RWPE2 (cell line): ENCODE measurements around the gene TSPAN10.

ENCODE experiments used
- ATAC-seq: fragments of 200-7000 bp; cut with Tn5 transposase; 3 replicates; pipeline ENCODE4 v1.9.1; 2021; ENCODE audit warnings: low read depth
- DNase-seq: peaks from one replicate; pipeline ENCODE4 v3.0.0-alpha.2; 2020; ENCODE audit warnings: low spot score
- H3K27ac ChIP-seq: fragments of 450-650 bp; 2 replicates; pipeline ENCODE4 v1.5.1; 2017; ENCODE audit warnings: mild to moderate bottlenecking; ENCODE audit not compliant: poor library complexity, severe bottlenecking
- H3K27me3 ChIP-seq: fragments of 250-450 bp; sonication (Bioruptor Pico); 2 replicates; pipeline ENCODE4 v1.5.1; 2021; ENCODE audit warnings: mild to moderate bottlenecking, moderate library complexity; ENCODE audit not compliant: insufficient read depth, poor library complexity, severe bottlenecking
- H3K36me3 ChIP-seq: fragments of 250-450 bp; sonication (Bioruptor Pico); 2 replicates; pipeline ENCODE4 v1.5.1; 2020; ENCODE audit warnings: low read depth, mild to moderate bottlenecking, moderate library complexity
- H3K4me1 ChIP-seq: fragments of 250-450 bp; sonication (Bioruptor Pico); 2 replicates; pipeline ENCODE4 v1.5.1; 2021; ENCODE audit warnings: mild to moderate bottlenecking, moderate library complexity; ENCODE audit not compliant: insufficient read depth, poor library complexity, severe bottlenecking
- H3K4me3 ChIP-seq: fragments of 250-450 bp; sonication (Bioruptor Pico); 2 replicates; pipeline ENCODE4 v1.5.1; 2021; ENCODE audit warnings: mild to moderate bottlenecking, moderate library complexity; ENCODE audit not compliant: severe bottlenecking
- H3K9me3 ChIP-seq: fragments of 250-450 bp; sonication (Bioruptor Pico); 2 replicates; pipeline ENCODE4 v1.5.1; 2021; ENCODE audit warnings: mild to moderate bottlenecking, moderate library complexity; ENCODE audit not compliant: severe bottlenecking
- TF ChIP-seq, protein P1 (sequence below): fragments of 450-650 bp; IDR thresholded peaks from one replicate; pipeline ENCODE4 v1.5.1; 2017; ENCODE audit warnings: mild to moderate bottlenecking, moderate library complexity; ENCODE audit not compliant: poor library complexity, severe bottlenecking

TSPAN10 gene

DNA sequence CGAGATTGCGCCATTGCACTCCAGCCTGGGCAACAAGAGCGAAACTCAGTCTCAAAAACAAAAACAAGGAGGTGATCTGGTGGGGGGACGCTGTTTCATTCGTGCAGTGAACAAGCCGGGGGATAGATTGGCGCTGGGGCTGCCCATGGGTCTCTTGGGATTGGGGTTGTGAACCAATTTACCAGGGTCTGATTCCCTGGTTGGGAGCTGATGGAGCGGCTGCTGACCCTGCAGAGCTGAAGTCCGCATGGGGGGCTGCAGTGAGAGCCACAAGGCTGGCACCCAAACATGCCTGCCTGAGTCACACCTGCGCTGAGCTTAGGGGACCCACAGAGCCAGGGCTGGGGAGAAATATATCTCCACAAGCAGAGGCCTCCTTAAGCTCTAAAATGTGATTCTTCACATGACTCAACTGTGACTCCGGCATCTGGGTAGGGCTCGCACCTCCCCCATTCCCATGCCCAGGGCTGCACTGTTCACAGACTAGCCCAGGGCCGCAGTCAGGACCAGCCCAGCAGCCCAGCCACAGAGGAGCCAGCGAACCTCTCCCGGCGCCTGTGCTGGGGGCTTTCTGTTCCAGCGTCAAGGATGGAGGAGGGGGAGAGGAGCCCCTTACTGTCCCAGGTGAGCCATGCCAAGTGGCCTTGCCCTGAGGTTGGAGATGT, 5.0 kb downstream of the TSPAN10 start:
- Histone ChIP-seq H3K27ac (peak overlapping the region; percentile 49), H3K36me3 (no peaks in the 10 kb centered on the region), H3K9me3 (no peaks in the 10 kb centered on the region), H3K4me3 (no peak overlapping the region), H3K4me1 (peaks cover 10% of the 10 kb centered on the region), H3K27me3 (peaks cover under 1% of the 10 kb centered on the region)
- TF ChIP-seq, protein P1, sequence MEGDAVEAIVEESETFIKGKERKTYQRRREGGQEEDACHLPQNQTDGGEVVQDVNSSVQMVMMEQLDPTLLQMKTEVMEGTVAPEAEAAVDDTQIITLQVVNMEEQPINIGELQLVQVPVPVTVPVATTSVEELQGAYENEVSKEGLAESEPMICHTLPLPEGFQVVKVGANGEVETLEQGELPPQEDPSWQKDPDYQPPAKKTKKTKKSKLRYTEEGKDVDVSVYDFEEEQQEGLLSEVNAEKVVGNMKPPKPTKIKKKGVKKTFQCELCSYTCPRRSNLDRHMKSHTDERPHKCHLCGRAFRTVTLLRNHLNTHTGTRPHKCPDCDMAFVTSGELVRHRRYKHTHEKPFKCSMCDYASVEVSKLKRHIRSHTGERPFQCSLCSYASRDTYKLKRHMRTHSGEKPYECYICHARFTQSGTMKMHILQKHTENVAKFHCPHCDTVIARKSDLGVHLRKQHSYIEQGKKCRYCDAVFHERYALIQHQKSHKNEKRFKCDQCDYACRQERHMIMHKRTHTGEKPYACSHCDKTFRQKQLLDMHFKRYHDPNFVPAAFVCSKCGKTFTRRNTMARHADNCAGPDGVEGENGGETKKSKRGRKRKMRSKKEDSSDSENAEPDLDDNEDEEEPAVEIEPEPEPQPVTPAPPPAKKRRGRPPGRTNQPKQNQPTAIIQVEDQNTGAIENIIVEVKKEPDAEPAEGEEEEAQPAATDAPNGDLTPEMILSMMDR = no peak
- ATAC-seq = peak; percentile 98
- peak; percentile 80 for DNase-seq

DNA sequence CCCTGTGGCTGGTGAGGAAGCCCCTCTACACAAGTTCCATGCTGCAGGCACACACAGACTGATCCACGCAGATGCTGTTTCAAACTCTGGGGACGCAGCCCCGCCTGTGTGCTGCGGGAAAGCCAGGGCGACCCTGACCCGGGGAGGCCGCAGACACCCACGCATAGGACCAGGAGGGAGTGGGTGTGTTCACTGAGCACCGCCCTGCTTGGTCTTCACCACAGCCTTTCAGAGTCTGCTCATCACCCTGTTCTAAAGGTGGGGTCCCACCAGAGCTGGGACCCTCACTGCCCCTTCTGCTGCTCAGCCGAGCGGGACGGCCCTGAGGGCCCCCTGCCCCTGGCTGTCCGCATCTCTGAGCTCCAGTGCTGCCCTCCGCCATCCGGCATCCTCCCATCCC, 7.5 kb downstream of the TSPAN10 start:
- no peak for ATAC-seq
- H3K4me1 ChIP-seq = peaks cover 10% of the 10 kb centered on the region
- no peak overlapping the region for H3K27ac ChIP-seq
- no peak for DNase-seq
- peaks cover 6% of the 10 kb centered on the region for H3K9me3 ChIP-seq
- peaks cover 24% of the 10 kb centered on the region for H3K27me3 ChIP-seq
- no peaks in the 10 kb centered on the region for H3K36me3 ChIP-seq
- H3K4me3 ChIP-seq = no peak overlapping the region
- TF ChIP-seq, protein P1 = no peak

- TF ChIP-seq, protein P1 = no peak
- peaks cover 24% of the 10 kb centered on the region for H3K27me3 ChIP-seq
- no peaks in the 10 kb centered on the region for H3K36me3 ChIP-seq
- H3K27ac ChIP-seq = no peak overlapping the region
- ATAC-seq = no peak
- peaks cover 10% of the 10 kb centered on the region for H3K4me1 ChIP-seq
- H3K4me3 ChIP-seq = no peak overlapping the region
- peaks cover 6% of the 10 kb centered on the region for H3K9me3 ChIP-seq
- DNase-seq = no peak
Observed at GRCh38 chr17:81644976-81645952, 8.3 kb downstream of the TSPAN10 start.

GRCh38 chr17:81646869-81647600, 10.0 kb downstream of the TSPAN10 start:
- H3K27me3 ChIP-seq = peaks cover 24% of the 10 kb centered on the region
- H3K36me3 ChIP-seq = no peaks in the 10 kb centered on the region
- ATAC-seq = no peak; the same call in 2 of the 3 replicates
- no peak for DNase-seq
- H3K9me3 ChIP-seq = peaks cover 6% of the 10 kb centered on the region
- no peak overlapping the region for H3K27ac ChIP-seq
- H3K4me3 ChIP-seq = no peak overlapping the region
- TF ChIP-seq, protein P1 = no peak
- peaks cover 6% of the 10 kb centered on the region for H3K4me1 ChIP-seq
